ENCODE results near the gene ATP6V1B1.

The ATP6V1B1 gene

GRCh38 chr2:70947556-70948184 lies 12.0 kb downstream of the ATP6V1B1 start:
- TF ChIP-seq CTCF (IDR thresholded peaks at IDR 0.05; ENCODE audit: borderline replicate concordance, insufficient read depth, low read depth, low read length): no peak
- H3K4me3 ChIP-seq (ENCODE audit: low read depth, low read length): no peak overlapping the region

GRCh38 chr2:70948337-70949003 lies 12.8 kb downstream of the ATP6V1B1 start:
- H3K4me3 ChIP-seq (ENCODE audit: low read depth, low read length): no peak overlapping the region
- peak; percentile 93 for TF ChIP-seq CTCF (IDR thresholded peaks at IDR 0.05; ENCODE audit: borderline replicate concordance, insufficient read depth, low read depth, low read length)

GRCh38 chr2:70949086-70949485 lies 13.4 kb downstream of the ATP6V1B1 start:
- no peak for TF ChIP-seq CTCF (IDR thresholded peaks at IDR 0.05; ENCODE audit: borderline replicate concordance, insufficient read depth, low read depth, low read length)
- no peak overlapping the region for H3K4me3 ChIP-seq (ENCODE audit: low read depth, low read length)

- no peak for TF ChIP-seq CTCF (IDR thresholded peaks at IDR 0.05; ENCODE audit: borderline replicate concordance, insufficient read depth, low read depth, low read length)
- no peak overlapping the region for H3K4me3 ChIP-seq (ENCODE audit: low read depth, low read length)
Observed at GRCh38 chr2:70954886-70955285, 19.2 kb downstream of the ATP6V1B1 start.

GRCh38 chr2:70956141-70956540 lies 20.4 kb downstream of the ATP6V1B1 start:
- no peak for TF ChIP-seq CTCF (IDR thresholded peaks at IDR 0.05; ENCODE audit: borderline replicate concordance, insufficient read depth, low read depth, low read length)
- no peak overlapping the region for H3K4me3 ChIP-seq (ENCODE audit: low read depth, low read length)

- no peak for TF ChIP-seq CTCF (IDR thresholded peaks at IDR 0.05; ENCODE audit: borderline replicate concordance, insufficient read depth, low read depth, low read length)
- no peak overlapping the region for H3K4me3 ChIP-seq (ENCODE audit: low read depth, low read length)
Observed at GRCh38 chr2:70957798-70958197, 22.1 kb downstream of the ATP6V1B1 start.

- no peak overlapping the region for H3K4me3 ChIP-seq (ENCODE audit: low read depth, low read length)
- no peak for TF ChIP-seq CTCF (IDR thresholded peaks at IDR 0.05; ENCODE audit: borderline replicate concordance, insufficient read depth, low read depth, low read length)
Observed at GRCh38 chr2:70958759-70959158, 23.1 kb downstream of the ATP6V1B1 start.

All from GM12875 (cell line).